HG03558 (cell line): Measurements from ENCODE around the gene DCAF17.

Source experiments
- ATAC-seq: cut with Tn5 transposase; IDR thresholded peaks from one replicate; pipeline ENCODE4 v1.9.1; 2021; ENCODE audit warnings: moderate number of reproducible peaks; ENCODE audit not compliant: unreplicated experiment; ENCODE audit errors: extremely low read depth

The DCAF17 gene, protein sequence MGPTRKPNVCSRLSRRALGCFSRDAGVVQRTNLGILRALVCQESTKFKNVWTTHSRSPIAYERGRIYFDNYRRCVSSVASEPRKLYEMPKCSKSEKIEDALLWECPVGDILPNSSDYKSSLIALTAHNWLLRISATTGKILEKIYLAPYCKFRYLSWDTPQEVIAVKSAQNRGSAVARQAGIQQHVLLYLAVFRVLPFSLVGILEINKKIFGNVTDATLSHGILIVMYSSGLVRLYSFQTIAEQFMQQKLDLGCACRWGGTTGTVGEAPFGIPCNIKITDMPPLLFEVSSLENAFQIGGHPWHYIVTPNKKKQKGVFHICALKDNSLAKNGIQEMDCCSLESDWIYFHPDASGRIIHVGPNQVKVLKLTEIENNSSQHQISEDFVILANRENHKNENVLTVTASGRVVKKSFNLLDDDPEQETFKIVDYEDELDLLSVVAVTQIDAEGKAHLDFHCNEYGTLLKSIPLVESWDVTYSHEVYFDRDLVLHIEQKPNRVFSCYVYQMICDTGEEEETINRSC

DNA sequence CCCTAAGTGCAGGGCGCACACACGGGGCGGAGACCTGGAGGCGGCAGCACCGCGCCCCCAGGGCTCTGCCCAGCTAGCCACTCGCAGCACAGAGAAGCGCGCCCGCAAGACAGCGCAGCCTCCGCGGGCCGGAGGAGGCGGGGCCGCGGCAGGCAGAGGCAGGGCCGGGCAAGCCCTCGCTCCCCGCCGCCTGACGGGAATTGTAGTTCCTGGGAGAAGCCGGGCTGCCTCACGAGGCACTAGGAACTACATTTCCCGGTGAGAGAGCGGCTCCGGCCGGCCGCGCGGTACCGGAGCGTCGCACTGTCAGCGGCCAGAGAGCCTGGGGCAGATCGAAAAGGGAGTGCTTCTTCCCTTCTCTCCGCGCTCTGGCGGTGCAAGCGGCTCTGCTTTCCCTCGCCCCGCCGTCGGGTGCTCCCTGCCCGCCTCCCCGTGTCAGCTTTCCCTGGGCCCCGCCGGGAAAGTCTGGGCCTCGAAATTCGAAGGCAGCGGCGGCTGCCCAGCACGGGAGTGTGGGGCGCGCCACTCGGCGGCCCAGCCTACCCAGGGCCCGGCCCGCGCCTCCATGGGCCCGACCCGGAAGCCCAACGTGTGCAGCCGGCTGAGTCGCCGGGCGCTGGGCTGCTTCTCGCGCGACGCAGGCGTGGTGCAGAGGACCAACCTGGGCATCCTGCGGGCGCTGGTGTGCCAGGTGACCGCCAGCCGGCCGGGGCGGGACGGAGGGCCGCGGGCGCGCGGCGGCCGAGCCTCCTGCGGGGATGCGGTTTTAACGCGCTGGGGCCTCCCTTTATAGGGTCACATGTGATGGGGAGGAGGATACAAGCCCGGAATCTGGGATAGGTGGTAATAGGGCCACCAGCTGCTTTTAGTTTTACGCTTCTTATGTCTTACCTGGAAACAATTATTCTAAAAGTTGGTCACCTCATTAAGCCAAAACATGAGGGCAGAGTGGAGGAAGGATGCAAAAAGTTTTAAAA is at the start of gene DCAF17:
Gene DCAF17, plus strand, starts transcription at position 214 of the 977 bp plus-strand sequence. Its CDS starts 352 bp downstream, at position 566.
- ATAC-seq = peak; percentile 81

GRCh38 chr2:171386627-171387026 is 47.4 kb upstream of the DCAF17 start:
- no peak for ATAC-seq

- no peak for ATAC-seq
Measured at GRCh38 chr2:171387052-171387451, 47.0 kb upstream of the DCAF17 start.

- no peak for ATAC-seq
Measured at GRCh38 chr2:171389325-171389724, 44.7 kb upstream of the DCAF17 start.

- no peak for ATAC-seq
Measured at GRCh38 chr2:171389780-171390179, 44.2 kb upstream of the DCAF17 start.

- ATAC-seq = no peak
Measured at GRCh38 chr2:171390941-171391516, 43.0 kb upstream of the DCAF17 start.

DNA sequence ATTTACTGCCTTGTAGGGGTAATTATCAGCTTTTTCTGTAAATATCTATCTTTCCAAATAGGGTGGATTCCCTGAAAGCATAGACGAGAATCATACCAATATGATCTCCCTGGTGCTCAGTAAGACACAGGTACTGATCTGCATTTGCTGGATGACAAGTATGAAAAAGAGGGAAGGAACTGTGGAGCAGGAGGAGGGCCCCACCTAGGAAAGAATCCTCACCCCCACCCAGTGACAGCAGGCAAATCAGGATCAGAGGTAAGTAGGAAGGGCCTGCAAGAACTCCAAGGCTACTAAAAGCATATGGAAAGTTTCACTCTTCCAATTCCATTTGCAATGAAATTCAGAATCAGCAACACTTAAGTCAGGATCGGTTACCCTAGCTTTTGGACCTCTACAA is 42.5 kb upstream of the DCAF17 start:
- no peak for ATAC-seq

DNA sequence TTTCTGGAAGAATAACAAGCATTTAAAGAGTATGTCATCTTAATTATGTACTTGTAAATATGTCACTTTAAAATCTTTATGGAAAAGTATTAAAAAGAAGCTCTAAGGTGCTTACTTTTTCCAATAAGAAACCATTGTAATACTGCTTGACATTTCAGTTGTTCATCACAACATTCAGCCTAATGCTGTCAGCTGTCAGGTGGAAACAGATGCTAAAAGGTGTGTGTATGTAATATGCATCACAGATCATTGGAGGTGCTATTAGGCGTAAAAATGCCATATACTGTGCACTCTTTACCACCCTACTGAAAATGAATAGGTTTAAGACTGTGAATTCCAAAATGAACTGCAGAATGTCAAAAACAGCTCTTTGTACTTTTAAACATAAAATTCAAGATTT is 40.5 kb upstream of the DCAF17 start:
- ATAC-seq = no peak

GRCh38 chr2:171394164-171394740 is 39.8 kb upstream of the DCAF17 start:
- no peak for ATAC-seq

DNA sequence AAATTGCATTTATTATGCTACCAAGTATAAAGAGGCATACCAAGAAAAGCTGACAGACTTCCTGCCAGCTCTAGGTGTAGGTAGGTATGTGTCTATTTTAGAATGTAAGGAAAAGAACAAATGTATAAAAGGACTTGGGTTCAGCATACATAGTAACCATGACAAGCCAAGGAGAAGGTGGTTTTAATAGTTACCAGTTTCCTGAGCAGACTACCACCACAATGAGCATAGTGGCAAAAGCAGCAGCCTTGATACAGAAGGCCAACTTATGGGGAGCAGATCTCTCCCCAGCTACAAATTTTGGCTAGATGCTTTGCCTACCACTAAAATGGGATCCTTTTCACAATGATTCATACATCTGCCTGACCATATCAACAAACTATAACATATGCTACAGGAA is 34.7 kb upstream of the DCAF17 start:
- ATAC-seq = no peak

- ATAC-seq = no peak
Measured at GRCh38 chr2:171400395-171400794, 33.6 kb upstream of the DCAF17 start.

DNA sequence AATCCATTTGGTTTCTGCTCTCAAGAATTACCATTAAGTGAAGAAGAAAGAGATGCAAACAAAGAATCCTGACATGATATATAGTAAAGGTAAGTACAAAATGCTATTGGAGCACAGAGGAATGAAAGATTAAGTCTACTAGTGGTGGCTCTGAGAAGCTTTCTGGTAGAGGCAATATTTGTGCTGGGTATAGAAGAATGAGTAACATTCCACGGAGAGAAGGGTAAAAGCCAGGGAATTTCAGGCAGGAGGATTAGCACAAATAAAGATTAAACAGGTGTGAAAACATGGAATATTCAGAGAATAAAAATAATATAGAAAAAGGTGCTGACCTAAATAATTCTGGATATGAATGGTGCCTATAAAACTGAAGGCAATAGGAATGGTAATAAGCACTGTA is 32.1 kb upstream of the DCAF17 start:
- ATAC-seq = no peak

DNA sequence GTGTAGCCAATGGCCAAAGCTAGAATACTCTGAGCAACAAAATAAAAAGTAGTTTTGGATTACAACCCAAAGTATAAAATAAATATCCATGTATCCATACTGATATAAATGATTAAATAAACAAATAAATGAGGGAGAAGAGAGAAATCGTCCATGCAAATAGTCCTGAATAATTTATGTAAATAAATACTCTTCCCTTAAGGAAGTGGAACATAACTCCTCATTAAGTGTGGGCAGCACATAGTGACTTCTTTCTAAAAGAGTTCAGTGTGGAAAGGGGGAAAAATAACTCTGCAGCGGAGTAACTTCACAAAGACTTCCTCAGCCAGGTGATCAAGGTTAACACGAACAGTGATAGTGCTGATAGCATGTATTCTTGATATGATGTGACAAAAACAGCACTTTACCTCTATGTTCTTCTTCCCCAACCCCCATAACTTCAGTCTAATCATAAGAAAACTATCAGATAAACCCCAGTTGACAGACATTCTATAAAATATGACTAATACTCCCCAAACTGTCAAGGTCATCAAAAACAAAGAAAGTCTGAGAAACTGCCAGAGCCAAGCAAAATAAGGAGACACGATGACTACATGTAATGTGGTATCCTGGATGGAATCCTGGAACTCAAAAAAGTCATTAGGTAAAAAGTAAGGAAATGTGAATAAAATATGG is 31.0 kb upstream of the DCAF17 start:
- no peak for ATAC-seq

DNA sequence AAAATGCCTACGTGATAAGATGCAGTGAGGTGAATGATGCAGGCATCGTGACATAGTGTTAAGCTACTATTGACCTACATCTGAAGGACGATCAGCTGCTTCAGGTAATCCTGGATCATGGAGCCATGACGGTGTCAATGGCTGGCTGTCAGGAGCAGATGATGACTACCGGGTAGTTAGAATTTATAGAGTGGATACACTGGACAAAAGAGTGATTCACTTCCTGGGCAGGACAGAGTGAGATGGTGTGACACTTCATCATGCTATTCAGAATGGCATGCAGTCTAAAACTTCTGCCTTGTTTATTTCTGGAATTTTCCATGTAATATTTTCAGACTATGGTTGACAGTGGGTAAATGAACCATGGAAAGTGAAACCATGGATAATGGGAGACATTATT is 29.8 kb upstream of the DCAF17 start:
- no peak for ATAC-seq

GRCh38 chr2:171404719-171405118 is 29.3 kb upstream of the DCAF17 start:
- no peak for ATAC-seq

DNA sequence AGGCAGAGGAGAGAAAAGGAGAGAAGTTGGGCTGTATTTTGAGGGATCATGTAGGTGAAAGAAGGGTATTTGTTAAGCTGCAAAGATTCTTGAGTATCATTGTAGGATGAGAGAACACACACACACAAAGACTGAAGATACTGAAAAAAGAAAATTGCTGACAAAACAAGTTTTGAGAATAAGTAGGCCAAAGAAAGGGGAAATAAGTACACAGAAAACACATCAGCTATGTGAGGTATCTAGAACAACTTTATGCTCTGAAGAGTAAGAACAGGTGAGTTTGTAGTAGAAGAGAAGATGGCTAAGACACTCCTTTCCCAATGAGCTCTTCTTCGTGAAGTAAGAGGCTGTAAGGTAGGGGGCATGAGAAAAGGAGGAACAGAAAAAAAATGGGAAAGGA is 28.5 kb upstream of the DCAF17 start:
- ATAC-seq = no peak

DNA sequence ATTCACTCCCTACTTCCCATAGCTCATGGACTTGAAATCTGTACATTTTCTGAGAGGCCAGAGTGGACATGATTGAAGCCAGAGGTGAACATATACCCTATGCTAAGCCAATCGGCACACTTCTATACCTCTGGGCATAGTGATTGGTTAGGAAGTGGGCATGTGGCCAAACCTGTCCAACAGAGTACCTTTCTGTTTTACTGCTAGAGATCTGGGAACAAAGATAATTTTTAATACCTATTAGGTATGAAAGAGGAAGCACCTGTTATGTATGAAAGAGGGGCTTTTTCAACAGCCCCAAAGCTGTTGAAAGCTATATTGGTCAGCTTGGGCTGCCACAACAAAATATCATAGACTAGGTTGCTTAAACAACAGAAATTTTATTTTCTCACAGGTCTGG is 28.0 kb upstream of the DCAF17 start:
- peak; percentile 49 for ATAC-seq

DNA sequence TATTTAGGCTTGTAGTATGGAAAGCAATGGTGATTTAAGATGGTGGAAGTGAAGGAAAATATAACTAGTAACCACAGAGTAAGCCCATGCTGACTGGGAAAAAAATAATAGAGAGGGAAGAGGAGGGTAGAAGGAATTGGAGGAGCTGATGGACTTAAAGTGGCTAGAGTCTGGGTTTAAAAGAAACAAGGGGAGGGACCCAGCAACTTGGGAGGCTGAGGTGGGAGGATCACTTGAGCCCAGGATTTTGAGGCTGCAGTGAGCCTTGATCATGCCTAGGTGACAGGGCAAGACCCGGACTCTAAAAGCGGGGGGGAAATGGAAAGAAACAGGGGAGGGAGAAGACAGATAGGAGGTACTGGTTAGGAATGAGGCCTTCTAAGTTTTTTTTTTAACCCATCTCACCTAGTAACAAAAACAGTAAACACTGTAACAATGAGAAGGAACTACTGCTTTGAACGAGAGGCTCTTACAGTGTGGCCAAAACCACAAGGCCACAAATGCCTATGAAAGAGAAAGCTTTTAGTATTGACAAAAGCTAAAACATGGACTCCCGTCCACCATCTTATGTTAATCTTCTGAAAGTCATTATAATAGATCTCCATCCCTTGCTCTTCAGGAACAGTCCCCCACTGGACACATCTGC is 26.9 kb upstream of the DCAF17 start:
- ATAC-seq = no peak

DNA sequence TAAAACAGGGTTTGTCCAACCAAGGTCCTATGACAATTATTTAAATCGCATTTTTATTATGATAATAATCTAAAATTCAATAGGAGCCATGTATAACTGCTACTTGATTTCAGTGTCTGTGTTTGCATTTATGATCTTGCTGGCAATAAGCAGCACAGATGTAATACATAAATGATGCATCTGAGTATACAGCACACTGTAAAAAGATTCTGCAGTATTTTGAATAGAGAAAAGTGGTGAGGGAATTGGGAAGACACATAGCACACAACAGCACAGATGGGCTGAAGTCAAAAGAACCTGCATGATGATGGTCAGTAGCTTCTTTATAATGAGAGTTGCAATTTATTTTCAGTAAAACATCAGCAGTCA is 26.4 kb upstream of the DCAF17 start:
- ATAC-seq = no peak
